SK-N-SH (cell line): ENCODE measurements around the gene GIT2. TPM values are rescaled to one million over a fixed set of nuclear protein-coding genes. Genes with fewer than 3 reads are reported as not detected.

Experiments
- CTCF ChIA-PET: fragments of 300-600, 350-600 bp; formaldehyde crosslinking; extraction: SDS; loops from one replicate; lab custom pipeline; 2021; lab: Yijun Ruan, JAX
- POLR2A ChIA-PET: fragments of 350-600 bp; sonication (Branson Sonifier 250); formaldehyde crosslinking; extraction: SDS; loops from one replicate; lab custom pipeline; 2020; ENCODE audit warnings: antibody characterized with exemption, inconsistent platforms; lab: Yijun Ruan, JAX
- DNase-seq: peaks from one replicate; pipeline ENCODE4 v3.0.0; 2012
- H2AFZ ChIP-seq: fragments of 200-600 bp; sonication (generic); 2 replicates; pipeline ENCODE4 v1.8.1; 2016; ENCODE audit warnings: antibody characterized with exemption, mild to moderate bottlenecking, low read depth
- H3F3A ChIP-seq: fragments of 200-600 bp; sonication (generic); replicated peaks from 2 replicates; pipeline ENCODE3; 2016; ENCODE audit warnings: antibody characterized with exemption, mild to moderate bottlenecking; ENCODE audit not compliant: insufficient read depth
- H3K27ac ChIP-seq, 2 experiments: fragments of 200-500 bp in 1 of 2; fragments of 200-600 bp in 1 of 2; sonication (Bioruptor generic) in 1 of 2; sonication (generic), shearing (Covaris generic) in 1 of 2; 2 replicates each; pipeline versions ENCODE4 v1.5.1 to v1.6.1; 2014 to 2016; ENCODE audit warnings: low read depth in 2 of 2, inconsistent platforms in 1 of 2, low read length in 1 of 2, mild to moderate bottlenecking in 1 of 2, mixed read lengths in 1 of 2
- H3K27me3 ChIP-seq: fragments of 200-600 bp; sonication (generic), shearing (Covaris generic); 2 replicates; pipeline ENCODE4 v1.6.1; 2016; ENCODE audit warnings: mixed run types; ENCODE audit not compliant: insufficient read depth
- H3K36me3 ChIP-seq, 2 experiments: fragments of 200-500 bp in 1 of 2; fragments of 200-600 bp in 1 of 2; sonication (Bioruptor generic) in 1 of 2; sonication (generic) in 1 of 2; replicated peaks in 1 of 2; 2 replicates each; pipeline versions ENCODE3 to v1.5.1; 2014 to 2016; ENCODE audit warnings: low read length in 1 of 2, mild to moderate bottlenecking in 1 of 2; ENCODE audit not compliant: insufficient read depth in 2 of 2, control insufficient read depth in 1 of 2
- H3K4me1 ChIP-seq, 2 experiments: fragments of 200-500 bp in 1 of 2; fragments of 200-600 bp in 1 of 2; sonication (Bioruptor generic) in 1 of 2; sonication (generic), shearing (Covaris generic) in 1 of 2; 2 replicates each; pipeline versions ENCODE4 v1.5.1 to v1.6.1; 2014 to 2016; ENCODE audit warnings: low read depth in 1 of 2, low read length in 1 of 2, mixed run types in 1 of 2; ENCODE audit not compliant: insufficient read depth in 2 of 2, control insufficient read depth in 1 of 2
- H3K4me2 ChIP-seq: fragments of 200-600 bp; sonication (generic), shearing (Covaris generic); 2 replicates; pipeline ENCODE4 v1.6.1; 2017; ENCODE audit warnings: mixed run types
- H3K4me3 ChIP-seq, 2 experiments: fragments of 200-500 bp in 1 of 2; fragments of 200-600 bp in 1 of 2; sonication (Bioruptor generic) in 1 of 2; sonication (generic), shearing (Covaris generic) in 1 of 2; 2 replicates each; pipeline versions ENCODE4 v1.5.1 to v1.8.1; 2014 to 2016; ENCODE audit warnings: low read depth in 2 of 2, inconsistent platforms in 1 of 2, low read length in 1 of 2, mild to moderate bottlenecking in 1 of 2, mixed read lengths in 1 of 2, moderate library complexity in 1 of 2
- H3K79me2 ChIP-seq: fragments of 200-600 bp; sonication (generic); 2 replicates; pipeline ENCODE4 v1.8.1; 2017; ENCODE audit warnings: mild to moderate bottlenecking; ENCODE audit not compliant: insufficient read depth
- H3K9ac ChIP-seq: fragments of 200-600 bp; sonication (generic); 2 replicates; pipeline ENCODE4 v1.6.1; 2017; ENCODE audit warnings: mixed run types
- H3K9me2 ChIP-seq: fragments of 200-600 bp; sonication (generic); 2 replicates; pipeline ENCODE4 v1.6.1; 2017; ENCODE audit warnings: mixed run types
- H3K9me3 ChIP-seq: fragments of 200-600 bp; sonication (generic); 2 replicates; pipeline ENCODE4 v1.6.1; 2017; ENCODE audit warnings: mixed run types, mild to moderate bottlenecking, moderate library complexity
- H4K20me1 ChIP-seq: fragments of 200-600 bp; sonication (generic); 2 replicates; pipeline ENCODE4 v1.6.1; 2017; ENCODE audit warnings: mild to moderate bottlenecking, mixed run types; ENCODE audit not compliant: insufficient read depth
- CHD2 ChIP-seq: fragments of 150-350 bp; IDR thresholded peaks from 2 replicates; pipeline ENCODE4 v1.6.1; 2018; ENCODE audit warnings: low read length; ENCODE audit not compliant: partially characterized antibody
- ELF1 ChIP-seq: IDR thresholded peaks from 2 replicates; pipeline ENCODE4 v1.4.0; 2012
- EP300 ChIP-seq, 2 experiments: IDR thresholded peaks; 2 replicates each; pipeline versions ENCODE4 v1.4.0 to v1.6.1; 2012; ENCODE audit warnings: borderline replicate concordance in 1 of 2, low read depth in 1 of 2, low read length in 1 of 2
- EZH2phosphoT487 ChIP-seq: fragments of 200-600 bp; sonication (generic); IDR thresholded peaks from 2 replicates; pipeline ENCODE4 v1.6.1; 2017; ENCODE audit warnings: low read depth, mixed run types, mild to moderate bottlenecking, antibody characterized with exemption, moderate library complexity, borderline replicate concordance
- FOXJ3 ChIP-seq: sonication (generic); formaldehyde crosslinking; IDR thresholded peaks from 2 replicates; pipeline ENCODE4 v1.5.1; 2020; ENCODE audit warnings: mild to moderate bottlenecking, missing genetic modification reagents
- IRF3 ChIP-seq: fragments of 150-350 bp; IDR thresholded peaks from 2 replicates; pipeline ENCODE4 v1.6.1; 2016; ENCODE audit warnings: mild to moderate bottlenecking, low read depth, low read length
- NRF1 ChIP-seq: IDR thresholded peaks from 2 replicates; pipeline ENCODE4 v1.6.1; 2012; ENCODE audit warnings: low read depth, mild to moderate bottlenecking, low read length
- POLR2AphosphoS5 ChIP-seq: IDR thresholded peaks from 2 replicates; pipeline ENCODE4 v1.6.1; 2012; ENCODE audit warnings: low read depth, low read length
- RAD21 ChIP-seq: IDR thresholded peaks from 2 replicates; pipeline ENCODE4 v1.6.1; 2012; ENCODE audit warnings: mild to moderate bottlenecking, low read length
- REST ChIP-seq: IDR thresholded peaks from 2 replicates; pipeline ENCODE4 v1.6.1; 2012; ENCODE audit warnings: mild to moderate bottlenecking, low read depth, low read length, moderate library complexity
- RXRA ChIP-seq: IDR thresholded peaks from 2 replicates; pipeline ENCODE4 v1.4.0; 2012; ENCODE audit warnings: low read depth, mild to moderate bottlenecking, borderline replicate concordance
- SIN3A ChIP-seq: IDR thresholded peaks from 2 replicates; pipeline ENCODE4 v1.6.1; 2012; ENCODE audit warnings: low read depth, mild to moderate bottlenecking, low read length, moderate library complexity, borderline replicate concordance
- SMC3 ChIP-seq: IDR thresholded peaks from 2 replicates; pipeline ENCODE4 v1.6.1; 2012; ENCODE audit warnings: low read depth, low read length, improper control_type of control experiment
- WGBS: methylation state at CpG from one replicate; pipeline ENCODE4 v1.1.6; 2017; ENCODE audit warnings: low lambda C conversion rate; 5-methylcytosine and 5-hydroxymethylcytosine counted together
- polyA plus RNA-seq, 3 experiments: library from polyadenylated mRNA; depleted of rRNA; stranded (reverse); fragments of >200 nt; gene quantifications; 2 replicates each; pipeline ENCODE4 v1.2.3, GENCODE V29; 2012

Gene GIT2
- polyA plus RNA-seq, 1 of the 3 experiments (the other 2 are of a cell fraction), result 21.2 TPM

- TF ChIP-seq SIN3A, result no peak
- TF ChIP-seq REST, result no peak
- no peak for TF ChIP-seq EP300 (IDR thresholded peaks at IDR 0.05; ENCODE audit: borderline replicate concordance in 1 of 2, low read depth in 1 of 2, low read length in 1 of 2)
- TF ChIP-seq EZH2phosphoT487, result no peak
- TF ChIP-seq, all 33 proteins: peak for 0
Observed at GRCh38 chr12:109888179-109889020, 107.8 kb downstream of the GIT2 start (continued).

GRCh38 chr12:109885616-109886015, 110.6 kb downstream of the GIT2 start:
- H3F3A ChIP-seq, result peaks cover 6% of the 10 kb centered on the region
- H4K20me1 ChIP-seq, result no peaks in the 10 kb centered on the region
- no peak for TF ChIP-seq ELF1
- no peak for TF ChIP-seq CHD2
- TF ChIP-seq SIN3A, result no peak
- no peak for TF ChIP-seq NRF1
- no peak for TF ChIP-seq POLR2AphosphoS5
- TF ChIP-seq RAD21, result no peak
- no peak for TF ChIP-seq SMC3
- no peak for TF ChIP-seq IRF3
- no peak for TF ChIP-seq EZH2phosphoT487
- no peak for TF ChIP-seq RXRA
- TF ChIP-seq FOXJ3 (CRISPR knock-in tag), result no peak
- no peak for TF ChIP-seq EP300 (IDR thresholded peaks at IDR 0.05; ENCODE audit: borderline replicate concordance in 1 of 2, low read depth in 1 of 2, low read length in 1 of 2)
- H3K4me1 ChIP-seq, result peaks cover 4 to 10% of the 10 kb centered on the region in 2 experiments; a peak in 2 of 4 replicates
- DNase-seq, result no peak
- H2AFZ ChIP-seq, result no peak overlapping the region
- CTCF ChIA-PET, result interaction anchor here (1.0 kb wide), 1 partner anchor 32 kb away, joined by 4 read pairs; no protein-coding TSS in a partner anchor
- POLR2A ChIA-PET, result interaction anchor here (0.6 kb wide), 1 partner anchor 384 kb away, joined by 3 read pairs; no protein-coding TSS in a partner anchor
- 92% methylated on average over 10 of the region's 10 CpGs for WGBS
- H3K9ac ChIP-seq, result no peak overlapping the region
- H3K4me3 ChIP-seq, result no peak overlapping the region
- H3K79me2 ChIP-seq, result no peaks in the 10 kb centered on the region
- no peaks in the 10 kb centered on the region for H3K27me3 ChIP-seq
- no peak overlapping the region for H3K27ac ChIP-seq
- no peaks in the 10 kb centered on the region for H3K36me3 ChIP-seq
- no peaks in the 10 kb centered on the region for H3K9me3 ChIP-seq
- no peaks in the 10 kb centered on the region for H3K9me2 ChIP-seq
- no peak overlapping the region for H3K4me2 ChIP-seq
